Esophagus (tissue), 2 donors: ENCODE data around the gene GABBR2. TPM values are rescaled to one million over a fixed set of nuclear protein-coding genes. Genes with fewer than 3 reads are reported as not detected.

Experiments
- H3K27ac ChIP-seq, 2 donors: one replicate each; pipeline ENCODE4 v1.5.1; 2013; ENCODE audit warnings: low read depth in 2 of 2, mild to moderate bottlenecking in 2 of 2, inconsistent platforms in 1 of 2, low read length in 1 of 2, moderate library complexity in 1 of 2
- H3K27me3 ChIP-seq, 2 donors: one replicate each; pipeline ENCODE4 v1.6.1; 2013; ENCODE audit warnings: low read length in 2 of 2, control low read depth in 1 of 2, mild to moderate bottlenecking in 1 of 2; ENCODE audit not compliant: insufficient read depth in 2 of 2, control insufficient read depth in 1 of 2
- H3K36me3 ChIP-seq, 2 donors: one replicate each; pipeline ENCODE4 v1.6.1; 2013; ENCODE audit warnings: low read length in 1 of 2; ENCODE audit not compliant: control insufficient read depth in 2 of 2, insufficient read depth in 2 of 2
- H3K4me1 ChIP-seq, 2 donors: one replicate each; pipeline ENCODE4 v1.6.1; 2013; ENCODE audit warnings: low read length in 1 of 2; ENCODE audit not compliant: control insufficient read depth in 2 of 2, insufficient read depth in 2 of 2
- H3K4me3 ChIP-seq, 2 donors: one replicate each; pipeline ENCODE4 v1.5.1; 2013; ENCODE audit warnings: low read length in 2 of 2, mild to moderate bottlenecking in 2 of 2, low read depth in 1 of 2, moderate library complexity in 1 of 2
- H3K9me3 ChIP-seq, 2 donors: one replicate each; pipeline ENCODE4 v1.6.1; 2013; ENCODE audit warnings: mild to moderate bottlenecking in 2 of 2, low read depth in 1 of 2, low read length in 1 of 2, moderate library complexity in 1 of 2; ENCODE audit not compliant: control insufficient read depth in 2 of 2, insufficient read depth in 1 of 2
- WGBS, 2 donors: extraction: QIAGEN DNeasy Blood & Tissue Kit; methylation state at CpG; one replicate each; pipeline ENCODE4 v1.1.7; 2013; 5-methylcytosine and 5-hydroxymethylcytosine counted together
- polyA plus RNA-seq, 2 donors: library from polyadenylated mRNA; stranded (reverse); fragments of 200-250 nt; gene quantifications; one replicate each; pipeline ENCODE4 v1.2.3, GENCODE V29; 2013
- donor health status: healthy with polysubstance abuse.
- donor health status: Bipolar disorder and iron deficiency.

Gene GABBR2
- polyA plus RNA-seq, 2 donors = under 0.01 TPM; not detected in 1

DNA sequence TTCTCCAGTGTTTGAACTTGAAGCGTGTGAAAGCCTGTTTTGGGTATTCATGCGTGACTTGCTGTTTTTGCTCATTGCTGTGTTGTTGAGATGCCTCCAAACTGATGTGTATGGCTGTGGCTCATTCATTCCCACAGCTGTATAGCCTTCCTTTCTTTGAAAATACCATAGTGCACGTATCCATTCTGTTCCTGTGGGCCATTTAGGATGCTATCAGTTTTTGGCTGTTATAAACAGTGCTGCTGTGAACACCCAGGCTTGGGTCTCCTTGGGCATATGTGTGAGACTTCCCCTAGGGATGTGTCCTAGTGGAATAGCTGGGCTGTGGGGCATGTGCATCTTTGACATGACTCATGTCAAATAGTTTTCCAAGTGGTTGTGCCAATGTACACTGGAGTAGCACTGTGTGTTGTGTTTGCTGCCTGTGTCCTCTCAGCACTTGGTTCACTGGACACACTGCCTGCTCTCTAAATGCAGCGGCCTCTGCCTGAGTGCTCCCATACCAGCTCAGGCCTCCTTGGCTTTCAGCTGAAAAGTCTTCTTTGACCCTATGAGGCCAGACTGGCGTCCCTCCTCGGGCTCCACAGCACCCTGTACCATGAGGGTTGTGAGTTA is 350.7 kb downstream of the GABBR2 start:
- Histone ChIP-seq H3K36me3 (no peaks in the 10 kb centered on the region), H3K27me3 (no peaks in the 10 kb centered on the region), H3K4me1 (no peaks in the 10 kb centered on the region), H3K4me3 (no peak overlapping the region), H3K27ac (no peak overlapping the region), H3K9me3 (no peaks in the 10 kb centered on the region)
- WGBS, 2 donors = 70 to 76% methylated on average over 6 of the region's 6 CpGs

DNA sequence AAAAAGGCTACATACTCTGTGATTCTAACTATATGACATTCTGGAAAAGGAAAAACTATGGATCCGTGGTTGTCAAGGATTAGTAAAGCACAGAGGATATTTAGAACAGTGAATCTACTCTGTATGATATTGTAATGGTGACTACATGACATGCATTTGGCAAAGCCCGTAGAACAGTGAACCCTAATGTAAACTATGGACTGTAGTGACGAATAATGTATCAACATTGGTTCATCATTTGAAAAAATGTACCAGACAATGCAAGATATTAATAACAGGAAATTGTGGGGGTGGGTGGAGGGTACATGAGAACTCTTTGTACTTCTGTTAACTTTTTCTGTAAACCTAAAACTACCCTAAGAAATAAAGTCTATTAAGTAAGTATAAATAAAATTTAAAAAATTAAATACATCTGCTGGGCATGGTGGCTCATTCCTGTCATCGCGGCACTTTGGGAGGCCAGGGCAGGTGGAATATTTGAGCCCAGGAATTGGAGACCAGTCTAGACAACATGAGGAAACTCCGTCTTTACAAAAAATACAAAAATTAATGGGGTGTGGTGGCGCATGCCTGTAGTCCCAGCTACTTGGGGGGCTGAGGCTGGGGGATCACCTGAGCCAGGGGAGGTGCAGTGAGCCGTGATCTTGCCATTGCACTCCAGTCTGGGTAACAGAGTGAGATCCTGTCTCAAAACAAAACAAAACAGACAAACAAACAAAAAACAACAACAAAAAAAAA is 351.6 kb downstream of the GABBR2 start:
- H3K27ac ChIP-seq = no peak overlapping the region
- no peak overlapping the region for H3K4me3 ChIP-seq
- peaks cover 0 to under 1% of the 10 kb centered on the region in 2 donors for H3K9me3 ChIP-seq
- no peaks in the 10 kb centered on the region for H3K36me3 ChIP-seq
- H3K27me3 ChIP-seq = no peaks in the 10 kb centered on the region
- WGBS, 2 donors = 75 to 76% methylated on average over 8 of the region's 8 CpGs
- H3K4me1 ChIP-seq = no peaks in the 10 kb centered on the region

DNA sequence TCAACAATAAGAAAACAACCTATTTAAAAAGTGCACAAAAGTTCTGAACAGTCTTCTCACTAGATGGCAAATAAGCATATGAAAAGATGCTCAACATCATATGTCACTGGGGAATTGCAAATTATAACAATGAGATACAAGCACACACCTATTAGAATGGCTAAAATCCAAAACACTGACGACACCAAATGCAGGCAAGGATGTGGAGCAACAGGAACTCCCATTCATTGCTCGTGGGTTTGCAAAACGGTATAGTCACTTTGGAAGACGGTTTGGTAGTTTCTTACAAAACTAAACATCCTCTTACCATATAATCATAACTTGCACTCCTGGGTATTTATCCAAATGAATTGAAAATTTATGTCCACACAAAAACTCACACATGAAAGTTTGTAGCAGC is 352.4 kb downstream of the GABBR2 start:
- no peaks in the 10 kb centered on the region for H3K4me1 ChIP-seq
- H3K4me3 ChIP-seq = no peak overlapping the region
- no peaks in the 10 kb centered on the region for H3K27me3 ChIP-seq
- H3K36me3 ChIP-seq = no peaks in the 10 kb centered on the region
- H3K27ac ChIP-seq = no peak overlapping the region
- 84 to 85% methylated on average over 4 of the region's 4 CpGs for WGBS, 2 donors
- peaks cover 0 to 3% of the 10 kb centered on the region in 2 donors for H3K9me3 ChIP-seq

DNA sequence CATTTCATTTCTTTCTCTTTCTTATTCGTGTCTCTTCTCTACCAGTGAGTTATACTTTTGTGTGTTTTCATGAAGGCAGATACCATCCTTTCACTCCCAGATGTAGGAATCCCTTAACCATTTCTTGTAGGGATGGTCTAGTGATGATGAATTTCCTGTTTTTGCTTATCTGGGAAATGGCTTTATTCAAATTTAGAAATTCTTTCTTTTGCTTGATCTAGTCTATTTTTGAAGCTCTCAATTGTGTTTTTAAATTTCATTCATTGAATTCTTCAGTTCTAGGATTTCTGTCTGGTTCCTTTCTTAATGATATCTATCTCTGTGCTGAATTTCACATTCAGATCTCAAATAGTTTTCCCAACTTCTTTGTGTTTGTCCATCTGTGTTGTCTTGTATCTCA is 357.4 kb downstream of the GABBR2 start:
- WGBS, 2 donors = 0 to 34% methylated on average over 1 of the region's 1 CpG
- H3K9me3 ChIP-seq = peaks cover 0 to 3% of the 10 kb centered on the region in 2 donors
- no peaks in the 10 kb centered on the region for H3K27me3 ChIP-seq
- H3K36me3 ChIP-seq = no peaks in the 10 kb centered on the region
- H3K4me3 ChIP-seq = no peak overlapping the region
- H3K27ac ChIP-seq = no peak overlapping the region
- no peaks in the 10 kb centered on the region for H3K4me1 ChIP-seq

DNA sequence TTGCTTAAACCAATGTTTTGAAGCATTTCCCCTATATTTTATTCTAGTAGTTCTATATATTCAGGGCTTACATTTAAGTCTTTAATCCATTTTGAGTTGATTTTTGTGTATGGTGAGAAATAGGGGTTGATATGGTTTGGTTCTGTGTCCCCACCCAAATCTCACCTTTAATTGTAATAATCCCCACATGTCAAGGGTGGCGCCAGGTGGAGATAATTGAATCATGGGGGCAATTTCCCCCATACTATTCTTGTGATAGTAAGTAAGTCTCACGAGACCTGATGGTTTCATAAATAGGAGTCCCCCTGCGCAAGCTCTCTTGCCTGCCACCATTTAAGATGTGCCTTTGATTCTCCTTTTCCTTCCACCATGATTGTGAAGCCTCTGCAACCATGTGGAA is 361.1 kb downstream of the GABBR2 start:
- peaks cover 0 to 3% of the 10 kb centered on the region in 2 donors for H3K9me3 ChIP-seq
- no peaks in the 10 kb centered on the region for H3K4me1 ChIP-seq
- H3K27ac ChIP-seq = no peak overlapping the region
- H3K27me3 ChIP-seq = peaks cover 0 to 2% of the 10 kb centered on the region in 2 donors
- WGBS, 2 donors = 86 to 89% methylated on average over 3 of the region's 3 CpGs
- H3K36me3 ChIP-seq = no peaks in the 10 kb centered on the region
- H3K4me3 ChIP-seq = no peak overlapping the region

DNA sequence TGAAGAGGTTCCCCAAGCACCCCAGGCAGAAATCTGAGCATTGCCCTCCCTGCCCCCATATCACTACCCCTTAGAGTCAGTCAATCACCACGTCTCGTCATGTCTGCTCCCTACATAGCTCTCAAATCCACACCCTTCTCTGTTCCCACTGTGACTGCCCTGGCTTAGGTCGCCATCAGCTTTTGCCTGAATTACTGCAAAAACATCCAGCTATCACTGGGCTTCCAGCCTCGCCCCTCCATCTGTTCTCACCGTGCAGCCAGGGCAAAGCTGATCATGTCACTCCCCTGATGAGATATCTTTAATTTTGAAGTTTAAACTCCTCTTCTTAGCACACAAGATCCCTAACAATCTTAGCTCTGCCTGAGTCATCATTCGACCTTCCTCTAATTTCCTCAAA is 363.7 kb downstream of the GABBR2 start:
- WGBS, 2 donors = 53 to 61% methylated on average over 6 of the region's 6 CpGs
- no peaks in the 10 kb centered on the region for H3K4me1 ChIP-seq
- no peak overlapping the region for H3K4me3 ChIP-seq
- no peaks in the 10 kb centered on the region for H3K9me3 ChIP-seq
- H3K27ac ChIP-seq = no peak overlapping the region
- H3K27me3 ChIP-seq = peaks cover 0 to 2% of the 10 kb centered on the region in 2 donors
- no peaks in the 10 kb centered on the region for H3K36me3 ChIP-seq

DNA sequence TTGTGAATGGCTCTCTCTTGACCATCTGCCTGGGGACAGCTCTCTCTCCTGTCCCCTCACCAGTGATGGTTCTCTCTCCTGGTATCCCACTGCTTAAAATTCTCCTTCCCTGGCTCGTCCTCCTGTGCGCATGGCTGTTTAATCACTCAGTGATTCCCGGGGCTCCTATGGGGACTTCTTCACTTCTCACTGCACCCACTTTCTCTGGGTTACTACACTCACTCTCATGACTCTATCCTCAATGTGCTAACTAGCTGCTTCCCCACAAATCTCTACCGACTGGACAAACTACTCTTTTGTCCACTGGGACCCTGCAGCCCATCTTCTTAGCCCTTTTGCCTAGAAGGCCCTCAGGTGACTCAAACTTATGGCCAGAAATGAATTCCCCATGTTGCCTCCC is 364.2 kb downstream of the GABBR2 start:
- Histone ChIP-seq H3K27me3 (peaks cover 0 to 2% of the 10 kb centered on the region in 2 donors), H3K9me3 (peaks cover 0 to 2% of the 10 kb centered on the region in 2 donors), H3K36me3 (no peaks in the 10 kb centered on the region), H3K4me3 (no peak overlapping the region), H3K27ac (no peak overlapping the region), H3K4me1 (no peaks in the 10 kb centered on the region)
- WGBS, 2 donors = 76 to 79% methylated on average over 4 of the region's 4 CpGs

DNA sequence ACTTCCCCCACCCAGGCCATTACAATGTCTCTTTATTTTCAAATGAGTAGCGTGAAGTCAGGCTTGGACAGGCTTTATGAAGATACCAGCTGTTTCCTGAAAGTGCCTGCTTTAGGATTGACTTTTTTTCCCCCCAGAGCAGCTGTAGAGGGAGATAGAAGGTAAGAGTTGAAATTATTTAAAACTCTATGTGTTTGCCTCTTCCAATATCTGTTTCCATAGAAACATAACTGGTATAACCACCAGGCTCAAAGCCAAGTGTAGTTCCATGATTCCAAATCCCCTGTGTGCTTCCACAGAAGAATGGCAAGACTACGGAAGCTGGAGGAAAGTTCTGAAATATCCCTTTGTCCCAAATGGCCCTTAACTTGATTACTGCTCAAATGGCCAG is 365.9 kb downstream of the GABBR2 start:
- peaks cover 0 to 2% of the 10 kb centered on the region in 2 donors for H3K9me3 ChIP-seq
- H3K4me3 ChIP-seq = no peak overlapping the region
- H3K27ac ChIP-seq = no peak overlapping the region
- 63 to 64% methylated on average over 2 of the region's 2 CpGs for whole genome bisulfite sequencing, 2 donors
- H3K4me1 ChIP-seq = no peaks in the 10 kb centered on the region
- H3K36me3 ChIP-seq = no peaks in the 10 kb centered on the region
- peaks cover 0 to 2% of the 10 kb centered on the region in 2 donors for H3K27me3 ChIP-seq

DNA sequence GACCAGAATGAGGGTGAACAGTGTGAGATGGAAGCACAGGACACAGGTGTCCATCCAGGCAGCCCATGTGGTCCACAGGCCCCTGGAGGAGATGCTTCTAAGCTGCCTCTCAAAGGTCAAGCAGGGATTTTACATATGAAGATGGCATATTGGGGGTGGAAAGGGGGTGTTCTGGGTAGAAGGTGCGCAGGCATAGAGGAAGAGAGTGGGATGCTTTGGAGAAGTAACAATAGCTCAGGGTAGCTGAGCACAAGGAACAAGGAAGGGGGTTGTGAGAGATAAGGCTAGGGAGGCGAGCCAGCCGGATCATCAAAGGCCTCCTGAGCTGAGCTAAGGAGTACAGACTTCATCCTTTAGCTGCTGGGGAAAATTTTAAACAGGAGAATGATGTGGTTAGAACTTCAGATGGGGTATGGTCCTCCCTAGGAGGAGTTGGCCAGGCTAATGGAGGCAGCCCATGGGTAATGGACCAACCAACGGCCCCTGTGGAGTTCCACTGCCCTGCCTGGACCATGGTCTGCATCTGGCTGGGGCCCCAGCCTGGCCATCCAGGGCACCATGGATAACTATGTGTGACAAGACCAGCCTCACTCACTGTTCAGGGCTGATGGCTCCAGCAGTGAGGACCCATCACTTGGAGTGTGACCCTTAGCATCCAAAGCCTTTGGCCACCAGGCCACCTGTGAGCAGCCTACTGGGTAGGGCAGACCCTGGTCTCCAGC is 366.5 kb downstream of the GABBR2 start:
- WGBS, 2 donors = 74 to 81% methylated on average over 4 of the region's 4 CpGs
- Histone ChIP-seq H3K36me3 (no peaks in the 10 kb centered on the region), H3K27ac (no peak overlapping the region), H3K9me3 (peaks cover 0 to 2% of the 10 kb centered on the region in 2 donors), H3K27me3 (peaks cover 0 to 2% of the 10 kb centered on the region in 2 donors), H3K4me3 (no peak overlapping the region), H3K4me1 (no peaks in the 10 kb centered on the region)
